IPS DF 6.9 (cell line): ENCODE measurements around the gene PICK1.
"Not testable (repeated sequence)": the region's sequence is repeated elsewhere in the genome, so short reads cannot be mapped to it uniquely, and the experiment has no call there.

Experiments used
- DNase-seq: peaks from one replicate; pipeline ENCODE4 v3.0.0-alpha.2; 2013; ENCODE audit warnings: low read depth, low spot score
- H3K27ac ChIP-seq: one replicate; pipeline ENCODE4 v1.5.1; 2013; ENCODE audit warnings: low read length, control low read depth
- H3K27me3 ChIP-seq: 2 replicates; pipeline ENCODE4 v1.6.1; 2013; ENCODE audit warnings: mild to moderate bottlenecking, low read length; ENCODE audit not compliant: control insufficient read depth, insufficient read depth
- H3K36me3 ChIP-seq: 2 replicates; pipeline ENCODE4 v1.6.1; 2013; ENCODE audit warnings: low read length; ENCODE audit not compliant: control insufficient read depth, insufficient read depth
- H3K4me1 ChIP-seq: 2 replicates; pipeline ENCODE4 v1.6.1; 2013; ENCODE audit warnings: low read length; ENCODE audit not compliant: control insufficient read depth, insufficient read depth
- H3K4me3 ChIP-seq: 2 replicates; pipeline ENCODE4 v1.5.1; 2013; ENCODE audit warnings: mild to moderate bottlenecking, low read length
- H3K9me3 ChIP-seq: 2 replicates; pipeline ENCODE4 v1.6.1; 2013; ENCODE audit warnings: low read length, inconsistent platforms; ENCODE audit not compliant: control insufficient read depth, insufficient read depth
- WGBS: extraction: QIAGEN DNeasy Blood & Tissue Kit; methylation state at CpG from one replicate; pipeline ENCODE4 v1.1.7; 2013; ENCODE audit warnings: mixed read lengths, missing lambda C conversion rate; ENCODE audit not compliant: insufficient read length, insufficient coverage; 5-methylcytosine and 5-hydroxymethylcytosine counted together

The PICK1 gene

GRCh38 chr22:38112381-38112780 is 55.2 kb downstream of the PICK1 start:
- no peaks in the 10 kb centered on the region for H3K9me3 ChIP-seq
- H3K4me1 ChIP-seq = peaks cover 5% of the 10 kb centered on the region; the same call in 1 of the 2 replicates
- no peak overlapping the region for H3K27ac ChIP-seq
- no CpG with 5 or more reads among the region's 22 CpGs for WGBS
- DNase-seq = no peak
- peaks cover 3% of the 10 kb centered on the region for H3K36me3 ChIP-seq
- H3K4me3 ChIP-seq = no peak overlapping the region
- no peaks in the 10 kb centered on the region for H3K27me3 ChIP-seq

GRCh38 chr22:38114484-38115398 is 57.5 kb downstream of the PICK1 start:
- peaks cover 3% of the 10 kb centered on the region for H3K36me3 ChIP-seq
- no peak overlapping the region for H3K27ac ChIP-seq
- no CpG with 5 or more reads among the region's 32 CpGs for WGBS
- H3K4me3 ChIP-seq = no peak overlapping the region
- peaks cover 5% of the 10 kb centered on the region; the same call in 1 of the 2 replicates for H3K4me1 ChIP-seq
- H3K9me3 ChIP-seq = no peaks in the 10 kb centered on the region
- no peak for DNase-seq
- no peaks in the 10 kb centered on the region for H3K27me3 ChIP-seq

- DNase-seq = no peak
- Histone ChIP-seq H3K27me3 (no peaks in the 10 kb centered on the region), H3K4me1 (peaks cover 1% of the 10 kb centered on the region; the same call in 1 of the 2 replicates), H3K27ac (no peak overlapping the region), H3K36me3 (peaks cover 3% of the 10 kb centered on the region), H3K9me3 (no peaks in the 10 kb centered on the region), H3K4me3 (no peak overlapping the region)
- no CpG with 5 or more reads among the region's 31 CpGs for WGBS
These were observed 58.4 kb downstream of the PICK1 start for GRCh38 chr22:38115423-38116205.

- not testable (repeated sequence) for H3K36me3 ChIP-seq, H3K4me1 ChIP-seq, H3K4me3 ChIP-seq, H3K27me3 ChIP-seq, DNase-seq, H3K27ac ChIP-seq, H3K9me3 ChIP-seq
- WGBS = no CpG with 5 or more reads among the region's 10 CpGs
These were observed 60.4 kb downstream of the PICK1 start for GRCh38 chr22:38117556-38117955.

- no peak for DNase-seq
- WGBS = no CpG with 5 or more reads among the region's 3 CpGs
These were observed 61.0 kb downstream of the PICK1 start for GRCh38 chr22:38118182-38118581.

GRCh38 chr22:38118747-38119146 is 61.5 kb downstream of the PICK1 start:
- not testable (repeated sequence) for H3K27me3 ChIP-seq, H3K4me1 ChIP-seq, H3K4me3 ChIP-seq, H3K27ac ChIP-seq, DNase-seq, H3K36me3 ChIP-seq, H3K9me3 ChIP-seq
- WGBS = no CpG with 5 or more reads among the region's 2 CpGs

More at GRCh38 chr22:38118182-38118581, 61.0 kb downstream of the PICK1 start:
- no peaks in the 10 kb centered on the region for H3K9me3 ChIP-seq
- peaks cover 3% of the 10 kb centered on the region; the same call in 1 of the 2 replicates for H3K36me3 ChIP-seq
- no peak overlapping the region for H3K4me3 ChIP-seq
- no peaks in the 10 kb centered on the region for H3K27me3 ChIP-seq
- no peak overlapping the region for H3K27ac ChIP-seq
- H3K4me1 ChIP-seq = peaks cover 1% of the 10 kb centered on the region; the same call in 1 of the 2 replicates

GRCh38 chr22:38120359-38121110 is 63.3 kb downstream of the PICK1 start:
- no CpG with 5 or more reads among the region's 28 CpGs for WGBS
- no peak for DNase-seq
- no peak overlapping the region for H3K4me3 ChIP-seq
- H3K36me3 ChIP-seq = 0 out of 2 replicates have a peak, but pooled peaks cover under 1% of the 10 kb centered on the region
- H3K9me3 ChIP-seq = no peaks in the 10 kb centered on the region
- H3K27ac ChIP-seq = no peak overlapping the region
- H3K4me1 ChIP-seq = no peaks in the 10 kb centered on the region; the same call in 1 of the 2 replicates
- no peaks in the 10 kb centered on the region for H3K27me3 ChIP-seq

- DNase-seq = no peak
- H3K4me3 ChIP-seq = no peak overlapping the region
- H3K4me1 ChIP-seq = no peaks in the 10 kb centered on the region; the same call in 1 of the 2 replicates
- H3K27me3 ChIP-seq = no peaks in the 10 kb centered on the region
- no peaks in the 10 kb centered on the region for H3K9me3 ChIP-seq
- no peaks in the 10 kb centered on the region; the same call in 1 of the 2 replicates for H3K36me3 ChIP-seq
- no CpG with 5 or more reads among the region's 6 CpGs for WGBS
- H3K27ac ChIP-seq = no peak overlapping the region
These were observed 65.4 kb downstream of the PICK1 start for GRCh38 chr22:38122616-38123015.

GRCh38 chr22:38124236-38124974 is 67.2 kb downstream of the PICK1 start:
- H3K9me3 ChIP-seq = no peaks in the 10 kb centered on the region
- H3K4me3 ChIP-seq = no peak overlapping the region
- H3K27me3 ChIP-seq = no peaks in the 10 kb centered on the region
- H3K36me3 ChIP-seq = no peaks in the 10 kb centered on the region; the same call in 1 of the 2 replicates
- WGBS = no CpG with 5 or more reads among the region's 21 CpGs
- DNase-seq = no peak
- no peaks in the 10 kb centered on the region; the same call in 1 of the 2 replicates for H3K4me1 ChIP-seq
- no peak overlapping the region for H3K27ac ChIP-seq
